NCI-H82 treated with DMSO at 0.1 percent for 48 hours (cell line): ENCODE measurements around the gene FGF5.

Experiments used
- DNase-seq: peaks from one replicate; lab custom pipeline; 2025; ENCODE audit not compliant: unreplicated experiment; lab: John Stamatoyannopoulos, UW

Gene FGF5

GRCh38 chr4:80335226-80335553 lies 68.7 kb downstream of the FGF5 start:
- DNase-seq = no peak

- DNase-seq = peak; percentile 64
Observed at GRCh38 chr4:80335554-80336358, 69.3 kb downstream of the FGF5 start, which contains the start of gene CFAP299. CFAP299 (plus strand) TSS chr4:80335730.

- no peak for DNase-seq
Observed at GRCh38 chr4:80336582-80336981, 70.1 kb downstream of the FGF5 start.

GRCh38 chr4:80340036-80340435 lies 73.6 kb downstream of the FGF5 start:
- no peak for DNase-seq
